Measurements from ENCODE around the gene CRAMP1.

DNA sequence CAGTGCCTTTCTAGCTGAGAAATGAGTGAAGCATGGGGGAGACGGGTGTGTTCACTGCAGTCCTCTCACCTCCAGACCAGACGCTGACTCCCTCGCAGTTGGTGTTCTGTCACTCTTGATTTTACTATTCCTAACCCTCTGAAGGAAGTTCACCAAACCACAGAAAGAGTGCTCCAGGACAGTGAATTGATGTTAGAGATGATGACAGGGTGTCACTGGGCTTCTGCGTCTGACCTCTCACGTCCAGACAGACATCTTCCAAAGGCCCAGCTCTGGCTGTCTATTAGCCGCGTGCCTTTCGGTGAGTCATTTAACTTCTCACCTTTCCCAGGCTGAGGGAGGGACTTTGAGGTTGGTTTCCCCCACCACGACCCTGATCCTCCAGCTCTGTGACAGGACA is 8.2 kb downstream of the CRAMP1 start:
- TF ChIP-seq, protein P1, sequence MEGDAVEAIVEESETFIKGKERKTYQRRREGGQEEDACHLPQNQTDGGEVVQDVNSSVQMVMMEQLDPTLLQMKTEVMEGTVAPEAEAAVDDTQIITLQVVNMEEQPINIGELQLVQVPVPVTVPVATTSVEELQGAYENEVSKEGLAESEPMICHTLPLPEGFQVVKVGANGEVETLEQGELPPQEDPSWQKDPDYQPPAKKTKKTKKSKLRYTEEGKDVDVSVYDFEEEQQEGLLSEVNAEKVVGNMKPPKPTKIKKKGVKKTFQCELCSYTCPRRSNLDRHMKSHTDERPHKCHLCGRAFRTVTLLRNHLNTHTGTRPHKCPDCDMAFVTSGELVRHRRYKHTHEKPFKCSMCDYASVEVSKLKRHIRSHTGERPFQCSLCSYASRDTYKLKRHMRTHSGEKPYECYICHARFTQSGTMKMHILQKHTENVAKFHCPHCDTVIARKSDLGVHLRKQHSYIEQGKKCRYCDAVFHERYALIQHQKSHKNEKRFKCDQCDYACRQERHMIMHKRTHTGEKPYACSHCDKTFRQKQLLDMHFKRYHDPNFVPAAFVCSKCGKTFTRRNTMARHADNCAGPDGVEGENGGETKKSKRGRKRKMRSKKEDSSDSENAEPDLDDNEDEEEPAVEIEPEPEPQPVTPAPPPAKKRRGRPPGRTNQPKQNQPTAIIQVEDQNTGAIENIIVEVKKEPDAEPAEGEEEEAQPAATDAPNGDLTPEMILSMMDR (IDR thresholded peaks at IDR 0.05): no peak
- TF ChIP-seq POLR2A (IDR thresholded peaks at IDR 0.05): no peak

All from tibial nerve (tissue), 3 donors.